ENCODE measurements around the gene CGB8.
"Not testable (repeated sequence)": the region's sequence is repeated elsewhere in the genome, so short reads cannot be mapped to it uniquely, and the experiment has no call there.

Gene CGB8

DNA sequence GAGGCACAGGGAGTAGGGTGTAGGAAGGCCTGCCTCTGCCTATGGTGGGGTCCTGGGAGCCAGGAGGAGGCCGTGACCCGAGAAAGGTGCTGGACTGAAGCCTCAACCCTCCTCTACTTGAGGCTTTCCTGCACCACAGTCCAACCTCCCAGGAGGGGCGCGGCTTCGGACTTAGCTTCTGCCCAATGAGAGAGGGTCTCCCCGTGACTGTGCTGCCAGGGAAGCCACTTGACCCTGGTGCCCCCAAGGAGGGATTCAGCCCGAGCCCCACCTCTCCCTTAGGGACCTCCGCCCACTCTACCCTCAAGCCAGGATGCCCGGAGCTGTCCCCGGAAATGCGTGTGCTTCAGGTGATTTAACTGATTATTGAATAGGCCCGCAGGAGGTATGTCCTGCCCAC lies at the start of gene CGB8:
Gene CGB8, minus strand, starts transcription at position 101 of the 400 bp plus-strand sequence. CDS start 372 bp downstream, outside the sequence.
- not testable (repeated sequence) for H3K79me2 ChIP-seq; H3K27ac ChIP-seq; H3K27me3 ChIP-seq (ENCODE audit: control insufficient read depth, insufficient read depth, low read length); H3K36me3 ChIP-seq (ENCODE audit: control insufficient read depth, insufficient read depth, low read length); H3K4me3 ChIP-seq (ENCODE audit: low read depth, low read length); H3K4me2 ChIP-seq (ENCODE audit: low read length); H3K9me3 ChIP-seq (ENCODE audit: control insufficient read depth, low read length); H2AFZ ChIP-seq; H3K4me1 ChIP-seq; H3K9ac ChIP-seq

DNA sequence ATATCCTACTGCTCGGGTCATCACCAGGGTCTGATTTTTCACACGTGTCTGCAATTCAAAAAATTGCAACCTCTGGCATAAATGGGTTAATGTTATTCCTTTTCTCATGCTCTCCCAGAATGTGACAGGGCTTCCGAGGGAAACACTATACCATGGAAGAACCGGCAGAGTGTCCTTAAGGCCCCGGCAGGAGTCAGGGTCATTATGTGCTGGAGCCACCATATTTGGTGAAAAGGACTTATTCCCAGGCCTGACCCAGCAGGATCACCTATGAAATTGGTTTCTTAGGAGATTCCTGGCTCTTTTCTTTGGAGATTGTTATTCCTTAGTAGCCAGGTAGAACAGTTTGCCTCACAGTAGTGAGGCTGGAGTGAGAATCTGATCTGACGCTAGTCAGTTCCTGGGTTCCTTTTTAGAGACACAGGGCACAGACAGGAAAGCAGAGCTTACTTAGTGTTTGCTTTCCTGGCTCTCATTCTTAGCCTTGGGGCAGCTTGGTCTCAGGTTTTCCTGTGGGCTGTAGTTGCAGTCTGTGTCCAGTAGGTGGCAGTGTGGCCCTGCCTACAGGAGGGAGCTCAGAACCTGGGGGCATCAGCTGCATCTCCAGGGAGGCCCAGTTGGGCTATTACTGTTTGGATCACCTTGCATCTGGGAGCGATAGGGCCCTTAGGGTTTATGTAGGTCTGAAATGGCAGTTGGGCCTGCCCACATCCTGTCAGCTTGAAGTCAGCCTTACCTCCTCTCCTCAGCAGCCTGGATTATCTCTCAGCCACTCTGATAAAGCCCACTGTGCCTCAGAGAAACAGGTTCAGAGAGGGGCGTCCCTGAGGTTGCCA lies 48.8 kb upstream of the CGB8 start:
- H3K4me2 ChIP-seq (ENCODE audit: low read length): no peak overlapping the region
- no peak overlapping the region for H3K4me3 ChIP-seq (ENCODE audit: low read depth, low read length)
- H2AFZ ChIP-seq: no peak overlapping the region
- TF ChIP-seq, protein P1, sequence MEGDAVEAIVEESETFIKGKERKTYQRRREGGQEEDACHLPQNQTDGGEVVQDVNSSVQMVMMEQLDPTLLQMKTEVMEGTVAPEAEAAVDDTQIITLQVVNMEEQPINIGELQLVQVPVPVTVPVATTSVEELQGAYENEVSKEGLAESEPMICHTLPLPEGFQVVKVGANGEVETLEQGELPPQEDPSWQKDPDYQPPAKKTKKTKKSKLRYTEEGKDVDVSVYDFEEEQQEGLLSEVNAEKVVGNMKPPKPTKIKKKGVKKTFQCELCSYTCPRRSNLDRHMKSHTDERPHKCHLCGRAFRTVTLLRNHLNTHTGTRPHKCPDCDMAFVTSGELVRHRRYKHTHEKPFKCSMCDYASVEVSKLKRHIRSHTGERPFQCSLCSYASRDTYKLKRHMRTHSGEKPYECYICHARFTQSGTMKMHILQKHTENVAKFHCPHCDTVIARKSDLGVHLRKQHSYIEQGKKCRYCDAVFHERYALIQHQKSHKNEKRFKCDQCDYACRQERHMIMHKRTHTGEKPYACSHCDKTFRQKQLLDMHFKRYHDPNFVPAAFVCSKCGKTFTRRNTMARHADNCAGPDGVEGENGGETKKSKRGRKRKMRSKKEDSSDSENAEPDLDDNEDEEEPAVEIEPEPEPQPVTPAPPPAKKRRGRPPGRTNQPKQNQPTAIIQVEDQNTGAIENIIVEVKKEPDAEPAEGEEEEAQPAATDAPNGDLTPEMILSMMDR (IDR thresholded peaks at IDR 0.05): peak; percentile 100
- no peaks in the 10 kb centered on the region for H3K9me3 ChIP-seq (ENCODE audit: control insufficient read depth, low read length)
- no peak overlapping the region for H3K9ac ChIP-seq
- no peak overlapping the region for H3K27ac ChIP-seq
- H3K36me3 ChIP-seq (ENCODE audit: control insufficient read depth, insufficient read depth, low read length): no peaks in the 10 kb centered on the region
- H3K4me1 ChIP-seq: no peaks in the 10 kb centered on the region
- H3K27me3 ChIP-seq (ENCODE audit: control insufficient read depth, insufficient read depth, low read length): no peaks in the 10 kb centered on the region
- peaks cover 29% of the 10 kb centered on the region for H3K79me2 ChIP-seq

DNA sequence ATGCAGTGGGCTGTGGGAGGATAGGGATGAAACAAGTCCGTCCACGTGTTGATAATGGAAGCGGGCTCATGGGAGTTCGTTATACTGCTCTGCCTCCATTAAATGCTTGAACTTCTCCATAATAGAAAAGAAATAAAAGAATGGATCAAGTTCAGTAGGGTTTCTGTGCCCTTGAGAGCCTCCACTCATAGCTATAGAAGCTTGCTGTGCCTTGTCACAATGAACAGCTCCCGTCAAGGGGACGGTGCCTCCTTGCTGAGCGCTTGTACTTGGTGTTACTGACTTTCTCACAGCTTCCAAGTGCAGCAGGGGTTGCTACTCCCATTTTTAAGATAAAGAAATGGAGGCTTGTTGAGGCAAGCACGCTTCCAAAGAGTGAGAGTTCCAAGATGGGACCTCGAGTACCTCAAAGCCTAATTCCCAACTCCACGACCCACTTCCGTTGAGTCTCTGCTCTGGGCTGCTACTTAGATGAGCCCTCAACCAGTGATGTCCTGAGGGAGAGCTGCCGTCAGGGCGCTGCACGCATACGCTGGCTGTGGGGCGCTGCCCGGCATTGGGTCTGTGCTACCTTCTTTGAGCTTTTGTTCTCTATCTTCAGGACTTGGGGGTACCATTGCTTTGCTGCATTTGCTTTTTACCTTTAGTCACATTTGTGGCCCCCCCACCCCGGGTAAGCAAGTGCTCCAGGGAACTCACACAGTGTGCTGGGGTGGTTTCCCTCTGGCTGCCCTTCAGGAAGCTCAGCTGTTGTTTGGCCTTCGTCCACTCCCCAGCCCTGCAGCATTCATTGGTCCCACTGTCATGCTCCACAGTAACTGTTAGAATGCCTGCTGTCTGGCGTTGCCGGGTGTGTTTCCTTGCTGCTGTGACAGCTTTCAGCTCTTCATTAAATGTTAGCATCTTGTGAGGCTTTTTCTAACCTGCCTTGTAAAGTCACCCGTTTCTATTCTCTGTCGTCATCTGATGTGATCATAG lies 45.9 kb upstream of the CGB8 start:
- Histone ChIP-seq H3K9me3 (ENCODE audit: control insufficient read depth, low read length) (no peaks in the 10 kb centered on the region), H3K36me3 (ENCODE audit: control insufficient read depth, insufficient read depth, low read length) (no peaks in the 10 kb centered on the region), H3K27me3 (ENCODE audit: control insufficient read depth, insufficient read depth, low read length) (no peaks in the 10 kb centered on the region), H3K4me2 (ENCODE audit: low read length) (no peak overlapping the region), H3K9ac (no peak overlapping the region), H3K4me3 (ENCODE audit: low read depth, low read length) (no peak overlapping the region), H3K27ac (no peak overlapping the region), H2AFZ (no peak overlapping the region), H3K4me1 (no peaks in the 10 kb centered on the region), H3K79me2 (peaks cover 37% of the 10 kb centered on the region)
- TF ChIP-seq, protein P1 (IDR thresholded peaks at IDR 0.05): no peak

DNA sequence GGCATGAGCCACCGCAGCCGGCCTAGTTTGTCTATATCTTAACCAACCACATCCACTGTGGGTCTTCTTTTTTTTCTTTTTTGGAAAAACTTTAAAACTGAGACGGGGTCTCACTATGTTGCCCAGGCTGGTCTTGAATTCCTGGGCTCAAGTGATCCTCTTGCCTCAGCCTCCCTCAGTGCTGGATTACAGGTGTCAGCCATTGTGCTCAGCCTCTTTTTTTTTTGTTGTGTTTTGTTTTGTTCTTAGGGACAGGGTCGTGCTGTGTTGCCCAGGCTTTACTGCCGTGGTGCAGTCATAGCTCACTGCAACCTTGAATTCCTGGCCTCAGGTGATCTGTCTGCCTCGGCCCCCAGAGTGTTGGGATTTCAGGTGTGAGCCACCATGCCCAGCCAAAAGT lies 43.8 kb upstream of the CGB8 start:
- H2AFZ ChIP-seq: no peak overlapping the region
- H3K27me3 ChIP-seq (ENCODE audit: control insufficient read depth, insufficient read depth, low read length): no peaks in the 10 kb centered on the region
- TF ChIP-seq, protein P1 (IDR thresholded peaks at IDR 0.05): no peak
- H3K36me3 ChIP-seq (ENCODE audit: control insufficient read depth, insufficient read depth, low read length): no peaks in the 10 kb centered on the region
- peaks cover 34% of the 10 kb centered on the region for H3K79me2 ChIP-seq
- no peaks in the 10 kb centered on the region for H3K9me3 ChIP-seq (ENCODE audit: control insufficient read depth, low read length)
- H3K4me3 ChIP-seq (ENCODE audit: low read depth, low read length): no peak overlapping the region
- H3K27ac ChIP-seq: no peak overlapping the region
- no peak overlapping the region for H3K9ac ChIP-seq
- peaks cover under 1% of the 10 kb centered on the region for H3K4me1 ChIP-seq
- H3K4me2 ChIP-seq (ENCODE audit: low read length): no peak overlapping the region

DNA sequence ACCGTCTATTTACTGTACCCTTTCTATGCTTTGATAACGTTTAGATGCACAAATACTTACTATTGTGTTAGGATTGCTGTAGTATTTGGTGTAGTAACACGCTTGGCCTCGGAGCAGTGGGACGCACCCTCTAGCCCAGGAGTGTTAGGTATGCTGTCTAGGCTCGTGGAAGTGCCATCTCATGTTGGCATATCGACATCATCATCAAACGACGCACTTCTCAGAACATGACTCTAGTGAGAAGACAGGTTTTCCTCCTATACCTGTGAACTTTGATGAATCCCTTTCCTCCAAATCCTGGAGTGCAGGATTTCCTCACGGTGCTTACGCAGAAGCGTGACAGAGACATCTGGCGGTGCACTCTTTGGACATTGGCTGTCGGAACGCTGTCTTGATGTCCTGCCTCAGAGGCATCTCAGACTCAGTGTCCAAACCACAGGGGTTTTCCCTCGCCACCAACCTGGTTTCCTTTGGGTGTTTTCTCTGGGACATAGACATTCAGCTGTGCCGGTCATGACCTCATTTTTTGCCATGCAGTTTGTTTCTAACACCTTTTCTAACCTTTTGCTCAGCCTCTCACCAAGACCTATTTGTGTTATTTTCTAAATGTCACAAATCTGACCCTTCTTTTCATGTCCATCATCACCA lies 42.6 kb upstream of the CGB8 start:
- TF ChIP-seq, protein P1 (IDR thresholded peaks at IDR 0.05): no peak
- H3K27me3 ChIP-seq (ENCODE audit: control insufficient read depth, insufficient read depth, low read length): no peaks in the 10 kb centered on the region
- H3K79me2 ChIP-seq: peaks cover 46% of the 10 kb centered on the region
- no peak overlapping the region for H3K9ac ChIP-seq
- no peak overlapping the region for H2AFZ ChIP-seq
- H3K9me3 ChIP-seq (ENCODE audit: control insufficient read depth, low read length): no peaks in the 10 kb centered on the region
- peaks cover 6% of the 10 kb centered on the region for H3K4me1 ChIP-seq
- H3K4me2 ChIP-seq (ENCODE audit: low read length): no peak overlapping the region
- no peaks in the 10 kb centered on the region for H3K36me3 ChIP-seq (ENCODE audit: control insufficient read depth, insufficient read depth, low read length)
- no peak overlapping the region for H3K4me3 ChIP-seq (ENCODE audit: low read depth, low read length)
- no peak overlapping the region for H3K27ac ChIP-seq

All from parathyroid adenoma (tissue), 2 donors.